HUDEP-2 (cell line): ENCODE results near the gene EP400.

Source experiments
- DNase-seq, 76 experiments: peaks; one replicate each; lab custom pipeline; 2025; ENCODE audit not compliant: unreplicated experiment in 76 of 76; lab: John Stamatoyannopoulos, UW

The EP400 gene

GRCh38 chr12:132108211-132108832 is 158.6 kb downstream of the EP400 start:
- DNase-seq: no peak

- no peak for DNase-seq
These were observed 160.0 kb downstream of the EP400 start for GRCh38 chr12:132109741-132110140.

DNA sequence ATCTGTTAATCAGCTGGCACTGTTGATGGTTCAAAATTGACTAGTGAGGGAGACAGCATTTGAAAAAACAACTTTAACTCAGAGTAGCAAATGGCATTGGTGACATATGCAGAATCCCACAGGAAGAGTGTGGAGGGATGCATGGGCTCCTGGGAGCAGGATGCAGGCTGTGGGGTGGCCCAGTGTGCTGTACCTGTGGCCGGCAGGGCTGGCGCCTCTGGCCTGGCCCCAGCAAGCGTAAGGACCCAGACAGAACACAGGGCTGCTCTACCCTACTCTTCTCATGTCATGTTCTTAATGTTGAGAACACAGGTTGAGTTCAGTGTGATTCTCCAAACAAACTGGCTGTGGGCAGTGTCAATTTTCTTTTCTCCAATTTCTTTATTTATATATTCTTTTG is 160.9 kb downstream of the EP400 start:
- DNase-seq: no peak

GRCh38 chr12:132111654-132112304 is 162.0 kb downstream of the EP400 start:
- DNase-seq: no peak

GRCh38 chr12:132114667-132115066 is 164.9 kb downstream of the EP400 start:
- DNase-seq: no peak

GRCh38 chr12:132115500-132115899 is 165.8 kb downstream of the EP400 start:
- no peak for DNase-seq

DNA sequence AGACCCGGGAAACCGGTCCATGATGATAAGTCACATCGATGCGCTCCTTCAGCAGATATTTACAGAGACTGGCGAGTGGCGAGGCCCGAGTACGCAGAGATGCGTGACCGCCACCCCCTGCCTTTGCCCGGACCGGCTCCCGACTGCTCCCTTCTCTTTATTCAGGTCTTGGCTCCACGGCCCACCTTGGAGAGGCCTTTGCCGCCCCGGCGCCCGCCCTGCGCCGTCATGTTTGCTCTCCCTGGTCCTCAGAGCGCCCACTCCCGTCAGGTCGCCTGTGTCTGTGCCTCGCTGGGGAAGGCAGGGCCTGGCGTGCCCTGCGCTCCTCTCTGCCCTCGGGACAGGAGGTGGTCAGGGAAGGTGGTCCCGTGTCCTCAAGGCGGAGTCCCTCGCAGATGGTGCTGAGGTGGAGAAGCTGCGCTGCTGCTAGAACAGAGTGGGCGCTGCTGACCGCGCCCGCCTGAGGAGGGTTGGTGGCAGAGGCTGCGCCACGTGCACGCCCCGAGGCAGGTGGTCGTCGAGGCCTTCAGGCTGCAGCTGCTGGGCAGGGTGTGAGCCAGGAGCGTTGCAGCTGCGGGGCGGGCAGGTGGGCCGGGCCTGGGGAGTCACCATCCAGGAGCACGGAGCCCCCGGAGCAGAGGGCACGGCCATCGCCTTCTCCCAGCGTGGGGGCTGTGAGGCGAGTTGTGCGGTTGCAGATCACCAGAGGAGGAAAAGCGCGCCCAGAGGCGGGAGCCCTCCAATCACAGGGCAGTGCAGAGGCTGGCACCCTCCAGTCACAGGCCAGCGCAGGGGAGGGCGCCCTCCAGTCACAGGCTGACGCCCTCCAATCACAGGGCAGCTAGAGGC is 167.2 kb downstream of the EP400 start:
- no peak for DNase-seq

DNA sequence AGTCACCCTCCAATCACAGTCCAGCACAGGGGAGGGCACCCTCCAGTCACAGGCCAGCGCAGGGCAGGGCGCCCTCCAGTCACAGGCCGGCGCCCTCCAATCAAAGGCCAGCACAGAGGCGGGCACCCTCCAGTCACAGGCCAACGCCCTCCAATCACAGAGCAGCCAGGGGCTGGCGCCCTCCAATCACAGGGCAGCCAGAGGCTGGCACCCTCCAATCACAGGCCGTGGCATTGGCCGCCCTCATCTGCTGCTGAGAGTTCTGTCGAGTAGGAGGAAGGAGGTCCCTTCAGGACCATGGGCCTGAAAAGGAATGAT is 167.8 kb downstream of the EP400 start:
- DNase-seq: no peak

- no peak for DNase-seq
These were observed 169.1 kb downstream of the EP400 start for GRCh38 chr12:132118876-132119275.

DNA sequence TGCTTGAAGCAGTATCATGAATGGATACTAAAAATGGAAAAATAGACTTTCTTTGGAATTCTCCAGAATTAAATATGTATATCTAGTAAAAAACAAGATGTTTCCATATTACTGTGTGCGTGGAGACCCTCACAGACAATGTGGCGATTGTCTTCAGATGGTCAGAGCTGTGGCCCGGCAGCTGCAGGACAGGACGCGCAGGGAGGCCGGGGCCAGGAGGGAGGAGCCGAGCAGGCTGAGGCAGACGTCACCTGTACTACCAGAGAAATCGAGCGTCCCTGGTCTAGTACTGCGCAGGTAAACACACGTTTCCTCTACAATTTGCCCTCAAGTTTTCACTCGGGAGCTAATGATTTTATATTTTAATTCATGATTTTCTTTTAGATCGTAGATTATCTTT is 171.5 kb downstream of the EP400 start:
- no peak for DNase-seq

DNA sequence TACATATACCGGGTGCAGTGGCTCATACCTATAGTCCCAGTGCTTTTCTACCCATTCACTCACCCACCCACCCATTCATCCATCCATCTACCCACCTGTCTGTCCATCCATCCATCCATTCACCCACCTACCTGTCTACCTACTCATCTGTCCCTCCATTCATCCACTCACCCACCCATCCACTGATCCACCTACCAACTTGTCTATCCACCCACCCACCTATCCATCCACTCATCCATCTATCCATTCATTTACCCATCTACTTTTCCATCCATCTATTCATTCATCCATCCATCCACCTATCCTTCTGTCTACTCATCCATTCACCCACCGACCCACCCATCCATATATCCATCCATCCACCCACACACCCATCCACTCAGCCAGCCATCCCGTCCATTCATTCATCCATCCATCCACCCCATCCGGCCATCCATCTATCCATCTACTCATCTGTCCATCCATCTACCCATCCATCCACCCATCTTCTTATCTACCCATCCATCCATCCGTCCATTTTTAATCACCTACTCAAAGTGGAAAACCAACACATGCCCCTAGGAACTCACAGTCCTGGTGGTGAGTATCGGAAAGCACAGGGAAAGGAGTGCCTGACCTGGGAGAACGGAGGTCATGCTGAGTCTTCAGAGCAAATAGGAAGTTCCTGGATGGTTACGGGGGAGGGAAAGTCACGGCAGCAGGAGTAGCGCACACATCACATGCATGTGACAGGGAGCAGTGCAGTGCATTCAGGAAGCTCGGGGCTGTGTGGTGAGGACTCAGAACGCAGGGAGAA is 174.4 kb downstream of the EP400 start:
- DNase-seq: no peak

DNA sequence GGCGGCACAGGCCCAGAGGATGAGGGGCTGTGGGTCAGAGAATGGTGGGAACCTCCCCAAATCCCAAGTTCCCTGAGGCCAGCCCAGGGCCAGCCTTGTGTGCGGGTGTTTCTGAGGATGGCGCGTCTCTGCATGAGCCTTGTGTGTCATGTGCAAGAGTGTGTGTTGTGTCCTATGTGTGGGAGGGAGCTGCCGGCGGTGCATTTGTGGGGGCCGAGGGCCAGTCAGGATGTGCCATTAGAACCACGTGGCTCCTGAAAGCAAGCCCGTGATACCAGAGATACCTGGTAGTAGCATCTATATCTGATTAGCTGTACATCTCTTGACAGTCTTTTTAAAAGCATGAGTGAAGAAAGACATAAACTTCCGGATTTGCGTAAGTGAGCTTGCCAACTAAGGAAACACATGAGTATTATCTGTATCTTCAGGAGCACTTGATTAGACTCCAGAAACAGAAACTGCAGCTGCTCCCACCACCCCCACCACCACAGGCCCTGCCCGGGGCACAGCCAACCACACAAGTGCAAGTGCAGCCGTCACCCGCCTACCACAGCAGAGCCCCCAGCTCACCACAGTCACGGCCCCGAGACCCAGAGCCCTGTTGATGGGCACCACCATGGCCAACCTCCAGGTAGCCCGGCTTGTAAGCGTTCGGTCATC is 175.2 kb downstream of the EP400 start:
- no peak for DNase-seq

- no peak for DNase-seq
These were observed 176.0 kb downstream of the EP400 start for GRCh38 chr12:132125736-132126135.

DNA sequence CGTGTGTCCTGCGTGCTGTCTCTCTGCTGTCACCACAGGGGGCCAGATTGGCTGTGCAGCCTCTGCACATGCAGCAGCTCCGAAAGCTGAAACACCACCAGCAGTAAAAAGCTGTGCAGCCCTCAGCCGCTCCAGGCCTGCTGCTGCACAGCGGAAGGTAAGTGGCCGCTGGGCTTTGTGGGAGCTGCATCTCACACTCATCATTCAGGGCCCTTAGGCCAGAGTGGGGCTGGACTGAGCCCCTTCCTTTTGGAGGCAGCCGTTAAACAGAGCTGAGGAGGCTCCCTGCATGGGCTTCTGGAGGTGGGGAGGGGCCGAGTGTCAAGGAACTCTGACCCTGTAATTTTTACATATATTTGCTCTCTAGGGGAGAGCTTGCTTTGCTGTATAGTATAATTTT is 177.3 kb downstream of the EP400 start:
- no peak for DNase-seq

DNA sequence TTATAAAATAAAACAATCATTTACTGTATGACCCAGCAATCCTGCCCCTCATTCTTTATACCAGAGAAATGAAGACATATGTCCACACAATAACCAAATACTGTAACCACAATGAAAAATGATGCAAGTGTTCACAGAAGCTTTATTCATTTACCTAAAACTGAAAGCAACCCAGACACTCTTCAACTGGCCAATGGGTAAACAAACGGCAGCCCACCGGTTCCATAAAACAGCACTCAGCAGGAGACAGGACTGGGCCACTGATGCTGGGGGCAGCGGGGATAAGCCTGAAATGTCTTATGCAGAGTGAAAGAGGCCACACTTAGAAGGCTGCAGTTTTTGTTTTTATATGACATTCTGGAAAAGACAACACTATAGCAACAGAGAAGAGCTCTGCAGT is 179.3 kb downstream of the EP400 start:
- DNase-seq: no peak

DNA sequence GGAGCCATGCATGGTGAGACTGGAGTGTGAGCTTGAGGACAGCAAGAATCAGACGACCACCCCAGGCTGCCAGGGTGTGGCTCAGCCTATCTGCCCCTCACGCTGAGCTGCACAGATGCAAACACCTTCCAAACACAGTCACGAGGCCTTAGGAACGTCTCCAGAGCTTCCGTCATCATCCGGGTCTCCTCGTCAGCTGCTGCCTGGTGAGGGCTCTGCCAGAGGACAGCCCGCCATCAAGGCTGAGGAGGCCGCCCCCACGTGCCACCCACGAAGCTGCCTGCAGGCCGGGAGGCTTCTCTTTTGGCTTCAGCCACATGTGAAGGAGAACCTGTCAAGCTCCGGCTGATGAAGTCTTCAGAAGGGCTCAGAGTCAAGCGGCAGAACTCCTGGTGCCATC is 180.9 kb downstream of the EP400 start:
- no peak for DNase-seq
